ENCODE results near the gene PTH1R. TPM values are rescaled to one million over a fixed set of nuclear protein-coding genes. Genes with fewer than 3 reads are reported as not detected.

PTH1R gene
- polyA plus RNA-seq, 2 of the 4 experiments (the other 2 are of a cell fraction): 0.45 to 0.53 TPM

- peak; percentile 91 to 92 for ATAC-seq
- peaks cover 83% of the 10 kb centered on the region for H3K4me1 ChIP-seq
- peak overlapping the region; percentile 85 to 88 for H3K27ac ChIP-seq
- TF ChIP-seq SMC3 (IDR thresholded peaks at IDR 0.05) (peak; percentile 36; the same call in 2 of the 3 replicates), HMGXB4 (CRISPR knock-in tag; IDR thresholded peaks at IDR 0.05; ENCODE audit: borderline replicate concordance) (no peak), NR3C1 (IDR thresholded peaks at IDR 0.05) (no peak), RAD21 (conservative IDR thresholded peaks at IDR 0.05 in 1 of 2, IDR thresholded peaks at IDR 0.05 in 1 of 2) (peak; percentile 14 to 15; a peak in 2 of 5 replicates), JUN (IDR thresholded peaks at IDR 0.05) (0 out of 5 replicates have a peak, but pooled peaks of 1 of the 2 experiments have one; percentile 21), FOSL2 (IDR thresholded peaks at IDR 0.05) (peak; percentile 66), FOSL2 (CRISPR knock-in tag; IDR thresholded peaks at IDR 0.05) (peak; percentile 97), JUNB (IDR thresholded peaks at IDR 0.05) (peak; percentile 22; the same call in 1 of the 2 replicates)
- TF ChIP-seq, protein P1, sequence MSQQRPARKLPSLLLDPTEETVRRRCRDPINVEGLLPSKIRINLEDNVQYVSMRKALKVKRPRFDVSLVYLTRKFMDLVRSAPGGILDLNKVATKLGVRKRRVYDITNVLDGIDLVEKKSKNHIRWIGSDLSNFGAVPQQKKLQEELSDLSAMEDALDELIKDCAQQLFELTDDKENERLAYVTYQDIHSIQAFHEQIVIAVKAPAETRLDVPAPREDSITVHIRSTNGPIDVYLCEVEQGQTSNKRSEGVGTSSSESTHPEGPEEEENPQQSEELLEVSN (IDR thresholded peaks at IDR 0.05; ENCODE audit: borderline replicate concordance, low read depth): no peak
- TF ChIP-seq, protein P2, sequence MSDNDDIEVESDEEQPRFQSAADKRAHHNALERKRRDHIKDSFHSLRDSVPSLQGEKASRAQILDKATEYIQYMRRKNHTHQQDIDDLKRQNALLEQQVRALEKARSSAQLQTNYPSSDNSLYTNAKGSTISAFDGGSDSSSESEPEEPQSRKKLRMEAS (IDR thresholded peaks at IDR 0.05): peak; percentile 43
- TF ChIP-seq, protein P3, sequence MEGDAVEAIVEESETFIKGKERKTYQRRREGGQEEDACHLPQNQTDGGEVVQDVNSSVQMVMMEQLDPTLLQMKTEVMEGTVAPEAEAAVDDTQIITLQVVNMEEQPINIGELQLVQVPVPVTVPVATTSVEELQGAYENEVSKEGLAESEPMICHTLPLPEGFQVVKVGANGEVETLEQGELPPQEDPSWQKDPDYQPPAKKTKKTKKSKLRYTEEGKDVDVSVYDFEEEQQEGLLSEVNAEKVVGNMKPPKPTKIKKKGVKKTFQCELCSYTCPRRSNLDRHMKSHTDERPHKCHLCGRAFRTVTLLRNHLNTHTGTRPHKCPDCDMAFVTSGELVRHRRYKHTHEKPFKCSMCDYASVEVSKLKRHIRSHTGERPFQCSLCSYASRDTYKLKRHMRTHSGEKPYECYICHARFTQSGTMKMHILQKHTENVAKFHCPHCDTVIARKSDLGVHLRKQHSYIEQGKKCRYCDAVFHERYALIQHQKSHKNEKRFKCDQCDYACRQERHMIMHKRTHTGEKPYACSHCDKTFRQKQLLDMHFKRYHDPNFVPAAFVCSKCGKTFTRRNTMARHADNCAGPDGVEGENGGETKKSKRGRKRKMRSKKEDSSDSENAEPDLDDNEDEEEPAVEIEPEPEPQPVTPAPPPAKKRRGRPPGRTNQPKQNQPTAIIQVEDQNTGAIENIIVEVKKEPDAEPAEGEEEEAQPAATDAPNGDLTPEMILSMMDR (IDR thresholded peaks at IDR 0.05): peak; percentile 34; the same call in 2 of the 3 replicates
- TF ChIP-seq, protein P4, sequence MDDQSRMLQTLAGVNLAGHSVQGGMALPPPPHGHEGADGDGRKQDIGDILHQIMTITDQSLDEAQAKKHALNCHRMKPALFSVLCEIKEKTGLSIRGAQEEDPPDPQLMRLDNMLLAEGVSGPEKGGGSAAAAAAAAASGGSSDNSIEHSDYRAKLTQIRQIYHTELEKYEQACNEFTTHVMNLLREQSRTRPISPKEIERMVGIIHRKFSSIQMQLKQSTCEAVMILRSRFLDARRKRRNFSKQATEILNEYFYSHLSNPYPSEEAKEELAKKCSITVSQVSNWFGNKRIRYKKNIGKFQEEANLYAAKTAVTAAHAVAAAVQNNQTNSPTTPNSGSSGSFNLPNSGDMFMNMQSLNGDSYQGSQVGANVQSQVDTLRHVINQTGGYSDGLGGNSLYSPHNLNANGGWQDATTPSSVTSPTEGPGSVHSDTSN (IDR thresholded peaks at IDR 0.05): no peak
- peak; percentile 80 to 83 for DNase-seq (ENCODE audit: low read depth in 1 of 2, low spot score in 1 of 2)
- 0 out of 3 replicates have a peak overlapping the region, but pooled peaks have one; percentile 6 for H3K4me3 ChIP-seq
- peak overlapping the region; percentile 70 for H3K4me2 ChIP-seq
- 43% methylated on average over 6 of the region's 7 CpGs for WGBS (ENCODE audit: missing lambda C conversion rate)
- POLR2A ChIA-PET: interaction anchor here (0.8 to 2.3 kb wide), 5 partner anchors 9 to 44 kb away, joined by 3 to 33 read pairs (median 4); partner anchors contain the start of genes CCDC12 and NBEAL2
- no peak for FAIRE-seq
- H3K9me3 ChIP-seq: no peaks in the 10 kb centered on the region
- CTCF ChIA-PET: interaction anchor here (0.8 to 5.3 kb wide), 15 partner anchors 11 to 85 kb away, joined by 3 to 62 read pairs (median 5); partner anchors contain the start of gene NBEAL2
These were observed 57.8 kb downstream of the PTH1R start for GRCh38 chr3:46935168-46935858.

GRCh38 chr3:46935989-46936558 is 58.6 kb downstream of the PTH1R start:
- WGBS (ENCODE audit: missing lambda C conversion rate): 80% methylated on average over 7 of the region's 7 CpGs
- CTCF ChIA-PET: interaction anchor here (0.8 to 5.3 kb wide), 14 partner anchors 12 to 85 kb away, joined by 3 to 62 read pairs (median 5); partner anchors contain the start of gene NBEAL2
- ATAC-seq (no peak), FAIRE-seq (no peak), DNase-seq (ENCODE audit: low read depth in 1 of 2, low spot score in 1 of 2) (no peak)
- Histone ChIP-seq H3K4me3 (no peak overlapping the region), H3K27ac (peak overlapping the region; percentile 85 to 88), H3K4me1 (peaks cover 77% of the 10 kb centered on the region), H3K9me3 (no peaks in the 10 kb centered on the region), H3K4me2 (peak overlapping the region; percentile 70)
- POLR2A ChIA-PET: interaction anchor here (0.8 to 2.3 kb wide), 4 partner anchors 12 to 43 kb away, joined by 4 to 33 read pairs (median 6); partner anchors contain the start of genes CCDC12 and NBEAL2
- TF ChIP-seq CBX2 (IDR thresholded peaks at IDR 0.05; ENCODE audit: borderline replicate concordance, low read depth) (no peak), HMGXB4 (CRISPR knock-in tag; IDR thresholded peaks at IDR 0.05; ENCODE audit: borderline replicate concordance) (no peak), NFE2L2 (conservative IDR thresholded peaks at IDR 0.05; ENCODE audit: low read length) (no peak), HOXB13 (CRISPR knock-in tag; IDR thresholded peaks at IDR 0.05; ENCODE audit: low read depth) (no peak), KDM1A (IDR thresholded peaks at IDR 0.05; ENCODE audit: low read depth) (no peak), CHD4 (IDR thresholded peaks at IDR 0.05; ENCODE audit: borderline replicate concordance) (no peak), EHF (CRISPR knock-in tag; IDR thresholded peaks at IDR 0.05) (no peak), CEBPB (IDR thresholded peaks at IDR 0.05) (no peak), HOXB5 (CRISPR knock-in tag; IDR thresholded peaks at IDR 0.05) (no peak), MAZ (IDR thresholded peaks at IDR 0.05; ENCODE audit: borderline replicate concordance, low read depth, low read length) (no peak), HDAC2 (IDR thresholded peaks at IDR 0.05) (no peak)
- TF ChIP-seq, protein P4 (IDR thresholded peaks at IDR 0.05): no peak
- TF ChIP-seq, protein P1 (IDR thresholded peaks at IDR 0.05; ENCODE audit: borderline replicate concordance, low read depth): no peak
